ENCODE measurements around the gene RFT1. TPM values are rescaled to one million over a fixed set of nuclear protein-coding genes. Genes with fewer than 3 reads are reported as not detected.

The RFT1 gene
- total and polyA plus RNA-seq, 2 of the 13 experiments (the other 11 are each of a cell fraction or from before 2014, with no cell fraction given) = 23.2 to 37.0 TPM

GRCh38 chr3:53164911-53165310, 34.7 kb upstream of the RFT1 start (continued):
- no peak for TF ChIP-seq AHDC1 (CRISPR knock-in tag; IDR thresholded peaks at IDR 0.05; ENCODE audit: borderline replicate concordance)
- TF ChIP-seq HOMEZ (CRISPR knock-in tag; IDR thresholded peaks at IDR 0.05; ENCODE audit: low read depth) = no peak
- no peak for TF ChIP-seq BCL6 (CRISPR knock-in tag; IDR thresholded peaks at IDR 0.05)
- TF ChIP-seq MAFG (CRISPR knock-in tag; IDR thresholded peaks at IDR 0.05) = no peak
- no peak for TF ChIP-seq ARNT2 (CRISPR knock-in tag; IDR thresholded peaks at IDR 0.05; ENCODE audit: low read depth)
- TF ChIP-seq, protein P1, sequence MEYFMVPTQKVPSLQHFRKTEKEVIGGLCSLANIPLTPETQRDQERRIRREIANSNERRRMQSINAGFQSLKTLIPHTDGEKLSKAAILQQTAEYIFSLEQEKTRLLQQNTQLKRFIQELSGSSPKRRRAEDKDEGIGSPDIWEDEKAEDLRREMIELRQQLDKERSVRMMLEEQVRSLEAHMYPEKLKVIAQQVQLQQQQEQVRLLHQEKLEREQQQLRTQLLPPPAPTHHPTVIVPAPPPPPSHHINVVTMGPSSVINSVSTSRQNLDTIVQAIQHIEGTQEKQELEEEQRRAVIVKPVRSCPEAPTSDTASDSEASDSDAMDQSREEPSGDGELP (IDR thresholded peaks at IDR 0.05; ENCODE audit: borderline replicate concordance, low read depth) = no peak
